ENCODE measurements around the gene TUBB.
"Not testable (repeated sequence)": the region's sequence is repeated elsewhere in the genome, so short reads cannot be mapped to it uniquely, and the experiment has no call there.

TUBB gene

GRCh38 chr6:30763155-30763617 is 43.0 kb downstream of the TUBB start:
- DNase-seq = no peak

- DNase-seq = no peak
Measured at GRCh38 chr6:30763618-30764489, 43.7 kb downstream of the TUBB start.

GRCh38 chr6:30764490-30765043 is 44.4 kb downstream of the TUBB start:
- DNase-seq = not testable (repeated sequence)

- DNase-seq = not testable (repeated sequence)
Measured at GRCh38 chr6:30765495-30765894, 45.3 kb downstream of the TUBB start.

- DNase-seq = no peak
Measured at GRCh38 chr6:30766461-30767157, 46.5 kb downstream of the TUBB start.

- no peak for DNase-seq
Measured at GRCh38 chr6:30767158-30767943, 47.2 kb downstream of the TUBB start.

GRCh38 chr6:30767944-30768301 is 47.8 kb downstream of the TUBB start:
- DNase-seq = no peak

- DNase-seq = no peak
Measured at GRCh38 chr6:30768634-30769087, 48.5 kb downstream of the TUBB start.

- peak; percentile 95 to 97 (median 96) for DNase-seq
Measured at GRCh38 chr6:30769088-30769852, 49.1 kb downstream of the TUBB start.

GRCh38 chr6:30769853-30770524 is 49.8 kb downstream of the TUBB start:
- DNase-seq = no peak

GRCh38 chr6:30770592-30770991 is 50.4 kb downstream of the TUBB start:
- no peak for DNase-seq

- no peak for DNase-seq
Measured at GRCh38 chr6:30774701-30775100, 54.5 kb downstream of the TUBB start.

All from suppressor macrophage treated with lipopolysaccharide for 1 hour (primary cell).